Vagina (tissue), 2 donors: ENCODE results near the gene TAGLN2. TPM values are rescaled to one million over a fixed set of nuclear protein-coding genes. Genes with fewer than 3 reads are reported as not detected.

Source experiments
- DNase-seq, 2 donors: peaks; one replicate each; pipeline ENCODE4 v3.0.0-alpha.2; 2017; ENCODE audit errors: extremely low spot score in 2 of 2
- H3K27ac ChIP-seq: fragments of 200-600 bp; sonication (generic); one replicate; pipeline ENCODE4 v1.5.1; 2019
- H3K27me3 ChIP-seq: fragments of 200-600 bp; sonication (generic); one replicate; pipeline ENCODE4 v1.5.1; 2019
- H3K36me3 ChIP-seq, 2 donors: fragments of 200-600 bp; sonication (generic); one replicate each; pipeline ENCODE4 v1.5.1; 2017 to 2019
- H3K4me1 ChIP-seq: fragments of 200-600 bp; sonication (generic); one replicate; pipeline ENCODE4 v1.5.1; 2019
- H3K4me3 ChIP-seq, 2 donors: fragments of 200-600 bp; sonication (generic); 1 replicate in 1 of 2; 2 replicates in 1 of 2; pipeline ENCODE4 v1.5.1; 2016 to 2019
- H3K9me3 ChIP-seq: fragments of 200-600 bp; sonication (generic); one replicate; pipeline ENCODE4 v1.5.1; 2019
- CTCF ChIP-seq, 3 experiments: fragments of 450-650 bp in 2 of 3; fragments of 200-600 bp in 1 of 3; sonication (generic) in 1 of 3; IDR thresholded peaks; one replicate each; pipeline ENCODE4 v1.5.1; 2017 to 2019; ENCODE audit warnings: antibody characterized with exemption in 3 of 3, mild to moderate bottlenecking in 2 of 3, moderate library complexity in 2 of 3
- POLR2A ChIP-seq, 2 donors: fragments of 450-650 bp; IDR thresholded peaks; one replicate each; pipeline ENCODE4 v1.6.1; 2017; ENCODE audit warnings: antibody characterized with exemption in 2 of 2, mild to moderate bottlenecking in 2 of 2, moderate library complexity in 2 of 2
- POLR2AphosphoS5 ChIP-seq, 2 donors: sonication (generic); formaldehyde crosslinking; IDR thresholded peaks; one replicate each; pipeline ENCODE4 v1.9.0; 2017; ENCODE audit warnings: antibody characterized with exemption in 2 of 2, mild to moderate bottlenecking in 2 of 2, low read depth in 1 of 2; ENCODE audit not compliant: insufficient read depth in 1 of 2
- intact Hi-C: fragments of 100-400 bp; cut with DNase I; formaldehyde crosslinking; loops from one replicate; pipeline ENCODE4 v1.15.1; 2023
- total RNA-seq: library from RNA; depleted of rRNA; stranded (reverse); fragments of >200 nt; gene quantifications from one replicate; pipeline ENCODE4 v1.2.3, GENCODE V29; 2016

TAGLN2 gene
- total RNA-seq, 1 donor from 2014 or later: 290 TPM

- Histone ChIP-seq H3K9me3 (no peaks in the 10 kb centered on the region), H3K4me1 (peaks cover 41% of the 10 kb centered on the region), H3K27ac (no peak overlapping the region), H3K4me3 (no peak overlapping the region), H3K27me3 (no peaks in the 10 kb centered on the region), H3K36me3 (no peaks in the 10 kb centered on the region)
- no peak for TF ChIP-seq CTCF (IDR thresholded peaks at IDR 0.05)
- no peak for TF ChIP-seq POLR2A (IDR thresholded peaks at IDR 0.05)
- no peak for TF ChIP-seq POLR2AphosphoS5 (IDR thresholded peaks at IDR 0.05; ENCODE audit: insufficient read depth in 1 of 2, low read depth in 1 of 2)
- DNase-seq: no peak
- intact Hi-C loops: no loop called here
Measured at GRCh38 chr1:159938905-159939677, 13.8 kb upstream of the TAGLN2 start.

GRCh38 chr1:159938211-159938852 is 13.0 kb upstream of the TAGLN2 start:
- Histone ChIP-seq H3K4me3 (no peak overlapping the region), H3K4me1 (peaks cover 33% of the 10 kb centered on the region), H3K27me3 (no peaks in the 10 kb centered on the region), H3K27ac (no peak overlapping the region), H3K9me3 (no peaks in the 10 kb centered on the region), H3K36me3 (no peaks in the 10 kb centered on the region)
- no peak for DNase-seq
- TF ChIP-seq POLR2AphosphoS5 (IDR thresholded peaks at IDR 0.05; ENCODE audit: insufficient read depth in 1 of 2, low read depth in 1 of 2) (no peak), POLR2A (IDR thresholded peaks at IDR 0.05) (no peak), CTCF (IDR thresholded peaks at IDR 0.05) (no peak)
- intact Hi-C loops: no loop called here

GRCh38 chr1:159937054-159937750 is 11.9 kb upstream of the TAGLN2 start:
- H3K36me3 ChIP-seq: no peaks in the 10 kb centered on the region
- intact Hi-C loops: loop anchor here (2.0 kb wide), 1 partner anchor 70 kb away; no protein-coding TSS in a partner anchor
- peaks cover 34% of the 10 kb centered on the region for H3K4me1 ChIP-seq
- TF ChIP-seq CTCF (IDR thresholded peaks at IDR 0.05) (no peak), POLR2A (IDR thresholded peaks at IDR 0.05) (no peak), POLR2AphosphoS5 (IDR thresholded peaks at IDR 0.05; ENCODE audit: insufficient read depth in 1 of 2, low read depth in 1 of 2) (no peak)
- no peaks in the 10 kb centered on the region for H3K9me3 ChIP-seq
- H3K27me3 ChIP-seq: no peaks in the 10 kb centered on the region
- no peak overlapping the region for H3K27ac ChIP-seq
- DNase-seq: no peak
- no peak overlapping the region for H3K4me3 ChIP-seq

GRCh38 chr1:159936273-159936904 is 11.1 kb upstream of the TAGLN2 start:
- no peak for DNase-seq
- TF ChIP-seq CTCF (IDR thresholded peaks at IDR 0.05) (peak; percentile 87 to 96 (median 92)), POLR2AphosphoS5 (IDR thresholded peaks at IDR 0.05; ENCODE audit: insufficient read depth in 1 of 2, low read depth in 1 of 2) (peak in 1 of 2 donors; percentile 24), POLR2A (IDR thresholded peaks at IDR 0.05) (no peak)
- Histone ChIP-seq H3K27me3 (no peaks in the 10 kb centered on the region), H3K36me3 (no peaks in the 10 kb centered on the region), H3K4me3 (no peak overlapping the region), H3K9me3 (no peaks in the 10 kb centered on the region), H3K27ac (no peak overlapping the region), H3K4me1 (peaks cover 37% of the 10 kb centered on the region)
- intact Hi-C loops: loop anchor here (2.0 kb wide), 1 partner anchor 70 kb away; no protein-coding TSS in a partner anchor
